ENCODE data around the gene UTF1. TPM values are rescaled to one million over a fixed set of nuclear protein-coding genes. Genes with fewer than 3 reads are reported as not detected.

The UTF1 gene
- total RNA-seq, 1 donor from 2014 or later = not detected

DNA sequence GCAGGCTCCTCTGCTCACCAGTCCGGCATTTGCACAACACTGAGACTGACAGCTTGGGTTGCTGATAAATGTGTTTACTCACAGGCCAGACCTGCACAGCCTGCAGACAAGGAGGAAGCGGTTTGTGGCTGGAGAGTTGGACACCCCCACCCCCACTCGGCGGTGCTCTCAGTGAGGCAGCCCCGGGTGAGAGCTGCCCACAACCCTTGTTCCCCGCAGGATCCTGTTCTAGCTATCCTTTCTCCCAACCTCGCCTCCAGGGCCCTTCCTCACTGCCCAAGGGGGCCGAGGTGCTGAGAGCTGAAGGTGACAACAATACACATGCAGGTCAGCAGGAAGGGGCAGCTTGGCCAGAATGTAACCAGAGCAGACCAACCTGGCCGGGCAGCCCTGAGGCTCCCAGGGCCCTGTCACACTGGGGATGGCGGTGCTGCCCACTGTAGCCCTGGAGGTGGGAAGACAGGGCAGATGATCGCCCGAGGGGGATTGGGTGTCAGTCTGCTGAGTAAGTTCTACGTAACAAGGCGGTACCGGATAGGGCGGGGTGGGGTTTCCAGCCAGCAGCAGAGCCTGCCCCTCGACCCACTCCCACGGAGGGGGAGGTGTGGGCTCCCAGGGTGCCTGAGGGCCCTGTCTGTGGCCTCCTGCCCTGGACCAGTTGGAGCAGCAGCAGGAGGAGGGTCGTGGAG, 48.7 kb downstream of the UTF1 start:
- peak; percentile 89 for DNase-seq (ENCODE audit: low spot score)

DNA sequence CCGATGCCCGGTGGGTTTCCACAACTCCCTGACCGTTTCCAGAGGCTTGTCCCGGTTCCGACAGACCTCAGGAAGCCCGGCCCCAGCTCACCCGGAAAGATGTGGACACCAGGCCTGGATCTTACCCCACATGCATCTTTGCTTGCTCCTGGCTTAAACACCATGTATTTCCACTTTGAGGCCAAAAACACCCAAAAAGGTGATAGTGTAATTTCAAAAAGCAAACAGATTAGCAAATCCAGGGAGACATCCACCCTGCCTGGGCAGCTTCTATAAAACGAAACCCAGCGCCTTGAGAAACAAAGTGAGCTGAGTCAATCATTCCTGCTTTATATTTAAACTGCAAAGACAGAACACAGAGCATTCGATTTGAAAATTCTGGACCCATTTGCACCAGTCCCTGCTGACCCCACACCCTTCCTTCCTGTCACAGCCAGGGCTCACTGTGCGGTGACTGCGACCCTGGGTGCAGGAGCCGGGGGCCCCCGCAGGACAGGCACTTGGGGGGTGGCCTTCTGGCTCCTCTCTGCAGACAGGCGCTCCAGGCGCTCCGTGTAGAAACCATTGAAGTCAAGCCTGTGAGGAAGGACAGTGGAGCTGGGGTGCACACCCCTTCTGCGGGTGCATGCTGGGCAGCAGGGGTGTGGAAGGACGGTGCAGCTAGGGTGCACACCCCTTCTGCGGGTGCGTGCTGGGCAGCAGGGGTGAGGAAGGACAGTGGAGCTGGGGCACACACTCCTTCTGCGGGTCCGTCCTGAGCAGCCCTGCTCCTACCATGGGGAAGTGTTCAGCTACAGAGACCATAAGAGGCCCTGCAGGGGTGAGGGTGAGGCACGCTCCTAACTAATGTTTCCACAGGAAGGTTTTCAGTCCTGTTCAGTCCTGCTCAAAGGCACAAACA, 49.6 kb downstream of the UTF1 start:
- no peak for DNase-seq (ENCODE audit: low spot score)

DNA sequence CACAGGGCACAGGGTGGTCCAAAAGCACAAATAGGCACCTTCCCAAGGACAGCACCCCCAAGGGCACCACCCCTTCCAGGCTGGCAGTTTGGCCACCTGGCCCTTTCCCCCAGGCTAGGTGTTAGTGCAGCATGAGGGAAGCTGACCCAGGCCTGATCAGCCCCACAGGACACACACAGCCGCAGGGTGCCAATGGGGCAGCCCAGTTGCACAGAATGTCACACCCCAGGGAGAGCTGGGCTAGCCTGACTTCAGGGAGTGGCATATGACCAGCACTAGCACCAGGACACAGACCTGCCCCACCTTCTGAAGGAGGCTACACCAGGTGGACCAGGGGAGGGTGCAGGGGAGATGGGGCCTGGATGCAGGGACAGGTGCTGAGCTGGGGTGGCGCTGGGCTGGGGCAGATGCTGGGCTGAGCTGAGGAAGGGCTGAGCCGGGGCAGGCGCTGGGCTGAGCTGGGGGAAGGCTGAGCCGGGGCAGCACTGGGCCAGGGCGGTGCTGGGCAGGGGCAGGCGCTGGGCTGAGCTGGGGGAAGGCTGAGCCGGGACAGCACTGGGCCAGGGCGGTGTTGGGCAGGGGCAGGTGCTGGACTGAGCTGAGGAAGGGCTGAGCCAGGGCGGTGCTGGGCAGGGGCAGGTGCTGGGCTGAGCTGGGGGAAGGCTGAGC, 50.5 kb downstream of the UTF1 start:
- DNase-seq (ENCODE audit: low spot score) = no peak

DNA sequence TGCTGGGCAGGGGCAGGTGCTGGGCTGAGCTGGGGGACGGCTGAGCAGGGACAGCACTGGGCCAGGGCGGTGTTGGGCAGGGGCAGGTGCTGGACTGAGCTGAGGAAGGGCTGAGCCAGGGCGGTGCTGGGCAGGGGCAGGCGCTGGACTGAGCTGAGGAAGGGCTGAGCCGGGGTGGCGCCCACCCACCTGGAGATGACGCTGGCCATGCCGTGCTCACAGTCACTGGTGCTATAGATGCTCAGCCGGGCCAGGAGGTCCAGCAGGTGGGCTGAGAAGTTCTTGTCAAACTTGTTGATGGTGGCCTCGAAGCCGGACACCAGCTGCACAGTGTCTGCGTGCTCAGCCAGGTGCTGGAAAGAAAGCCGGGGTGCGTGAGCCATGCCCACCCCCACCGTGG, 51.1 kb downstream of the UTF1 start:
- no peak for DNase-seq (ENCODE audit: low spot score)

Other genes with a start within 250 kb of the UTF1 start
- gene ADGRA1, start 142.3 kb upstream of the UTF1 start, total RNA-seq = 0.13 TPM
- 2.2 TPM for gene KNDC1, start 70.0 kb upstream of the UTF1 start, total RNA-seq
- 0.81 TPM for gene VENTX, start 7.6 kb downstream of the UTF1 start, total RNA-seq
- 35.3 TPM for gene ADAM8, start 46.7 kb downstream of the UTF1 start, total RNA-seq
- 51.9 TPM for gene TUBGCP2, start 78.7 kb downstream of the UTF1 start, total RNA-seq
- 37.4 TPM for gene ZNF511, start 78.7 kb downstream of the UTF1 start, total RNA-seq
- not detected for gene CALY, start 106.7 kb downstream of the UTF1 start, total RNA-seq
- gene PRAP1, start 117.2 kb downstream of the UTF1 start, total RNA-seq = not detected
- gene FUOM, start 127.8 kb downstream of the UTF1 start, total RNA-seq = 20.3 TPM
- 130 TPM for gene ECHS1, start 143.1 kb downstream of the UTF1 start, total RNA-seq
- 5.2 TPM for gene PAOX, start 149.0 kb downstream of the UTF1 start, total RNA-seq
- gene MTG1, start 163.9 kb downstream of the UTF1 start, total RNA-seq = 66.2 TPM
- not detected for gene SPRN, start 194.4 kb downstream of the UTF1 start, total RNA-seq
- gene SCART1, start 223.7 kb downstream of the UTF1 start, total RNA-seq = 5.3 TPM

Measured in ureter (tissue), 1 donor.